GM12864 (cell line): ENCODE results near the gene CCL24.
"Not testable (repeated sequence)": the region's sequence is repeated elsewhere in the genome, so short reads cannot be mapped to it uniquely, and the experiment has no call there.

ENCODE experiments used
- DNase-seq: peaks from one replicate; pipeline ENCODE4 v3.0.0-alpha.2; 2011; ENCODE audit warnings: low read depth
- H3K4me3 ChIP-seq: 2 replicates; pipeline ENCODE4 v1.5.1; 2011; ENCODE audit warnings: mild to moderate bottlenecking, low read depth, low read length, control low read depth
- CTCF ChIP-seq: IDR thresholded peaks from 2 replicates; pipeline ENCODE4 v1.5.1; 2011; ENCODE audit warnings: low read depth, mild to moderate bottlenecking, moderate library complexity, low read length, control low read depth, inconsistent platforms; ENCODE audit errors: missing control alignments

Gene CCL24

GRCh38 chr7:75849573-75849972, 36.0 kb upstream of the CCL24 start:
- DNase-seq: no peak
- H3K4me3 ChIP-seq: no peak overlapping the region
- no peak for TF ChIP-seq CTCF

GRCh38 chr7:75847707-75848106, 34.1 kb upstream of the CCL24 start:
- DNase-seq: no peak
- TF ChIP-seq CTCF: no peak

GRCh38 chr7:75845132-75845531, 31.5 kb upstream of the CCL24 start:
- not testable (repeated sequence) for H3K4me3 ChIP-seq, DNase-seq

More at GRCh38 chr7:75847707-75848106, 34.1 kb upstream of the CCL24 start:
- H3K4me3 ChIP-seq: no peak overlapping the region

GRCh38 chr7:75844158-75844557, 30.6 kb upstream of the CCL24 start:
- no peak for TF ChIP-seq CTCF
- DNase-seq: no peak
- H3K4me3 ChIP-seq: no peak overlapping the region

- DNase-seq: no peak
- no peak for TF ChIP-seq CTCF
- no peak overlapping the region for H3K4me3 ChIP-seq
Measured at GRCh38 chr7:75843613-75844116, 30.1 kb upstream of the CCL24 start.

GRCh38 chr7:75842836-75843446, 29.3 kb upstream of the CCL24 start:
- peak; percentile 50 for DNase-seq
- no peak for TF ChIP-seq CTCF
- no peak overlapping the region for H3K4me3 ChIP-seq

- no peak overlapping the region for H3K4me3 ChIP-seq
- no peak for TF ChIP-seq CTCF
- DNase-seq: no peak
Measured at GRCh38 chr7:75840029-75840428, 26.4 kb upstream of the CCL24 start.

GRCh38 chr7:75838281-75838930, 24.8 kb upstream of the CCL24 start:
- H3K4me3 ChIP-seq: not testable (repeated sequence)

More at GRCh38 chr7:75838281-75838930, 24.8 kb upstream of the CCL24 start:
- DNase-seq: not testable (repeated sequence)
